GM19372 (cell line): Measurements from ENCODE around the gene ARHGAP26.

Source experiments
- ATAC-seq: cut with Tn5 transposase; IDR thresholded peaks from one replicate; pipeline ENCODE4 v1.9.1; 2021; ENCODE audit warnings: mild to moderate bottlenecking, low read depth, moderate library complexity; ENCODE audit not compliant: unreplicated experiment

ARHGAP26 gene

DNA sequence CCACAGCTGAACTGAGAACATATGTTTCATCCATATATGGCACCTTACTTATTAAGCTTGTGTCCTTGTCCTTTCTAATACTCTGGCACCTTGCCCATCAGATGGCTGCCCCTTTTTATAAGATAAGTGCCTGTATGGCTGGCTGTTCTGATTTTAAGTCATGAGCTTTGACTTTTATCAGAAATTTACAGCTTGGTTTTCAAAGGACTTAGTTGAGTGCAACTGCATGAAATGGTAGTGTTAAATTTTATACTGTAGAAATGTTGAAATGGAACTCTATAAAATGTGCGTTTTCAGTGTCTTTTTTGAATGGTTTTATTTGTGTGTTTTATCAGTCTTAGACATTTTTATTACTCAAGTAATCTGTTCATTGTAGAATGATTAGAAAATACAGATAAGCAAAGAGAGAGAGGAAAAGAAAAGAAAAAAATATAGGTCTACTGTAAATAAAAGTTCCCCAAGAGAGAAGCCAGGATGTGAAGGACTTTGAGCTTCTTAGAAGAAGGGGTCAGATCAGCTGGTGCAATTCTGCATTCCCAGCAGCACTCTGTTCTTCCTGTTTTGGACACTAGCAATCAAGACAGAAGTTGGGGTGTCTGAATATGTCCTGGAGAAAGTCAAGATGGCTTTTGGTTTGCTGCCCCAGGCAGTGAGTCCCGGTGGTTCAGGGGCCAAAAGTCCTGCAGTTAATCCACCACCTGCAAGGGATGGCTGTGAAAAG lies 38.9 kb downstream of the ARHGAP26 start:
- no peak for ATAC-seq

DNA sequence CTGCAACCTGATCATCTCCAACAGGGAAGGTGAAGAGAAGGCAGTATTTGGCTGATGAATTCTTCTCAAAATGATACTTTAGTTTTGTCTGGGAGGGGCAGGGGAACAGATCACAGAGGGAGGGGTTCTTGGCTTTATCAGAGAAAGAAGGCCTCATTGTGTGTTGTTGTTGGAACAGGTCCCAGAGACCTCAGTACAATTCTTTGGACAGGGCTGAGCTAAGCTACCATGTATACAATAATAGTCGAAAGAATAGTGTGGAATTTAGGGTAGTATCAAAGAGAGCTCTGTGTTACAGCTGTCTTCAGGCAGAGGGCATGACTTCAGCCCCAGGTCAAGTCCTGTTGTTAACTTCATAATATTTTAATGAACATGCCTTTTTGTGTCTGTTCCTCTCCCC lies 39.9 kb downstream of the ARHGAP26 start:
- ATAC-seq: no peak

DNA sequence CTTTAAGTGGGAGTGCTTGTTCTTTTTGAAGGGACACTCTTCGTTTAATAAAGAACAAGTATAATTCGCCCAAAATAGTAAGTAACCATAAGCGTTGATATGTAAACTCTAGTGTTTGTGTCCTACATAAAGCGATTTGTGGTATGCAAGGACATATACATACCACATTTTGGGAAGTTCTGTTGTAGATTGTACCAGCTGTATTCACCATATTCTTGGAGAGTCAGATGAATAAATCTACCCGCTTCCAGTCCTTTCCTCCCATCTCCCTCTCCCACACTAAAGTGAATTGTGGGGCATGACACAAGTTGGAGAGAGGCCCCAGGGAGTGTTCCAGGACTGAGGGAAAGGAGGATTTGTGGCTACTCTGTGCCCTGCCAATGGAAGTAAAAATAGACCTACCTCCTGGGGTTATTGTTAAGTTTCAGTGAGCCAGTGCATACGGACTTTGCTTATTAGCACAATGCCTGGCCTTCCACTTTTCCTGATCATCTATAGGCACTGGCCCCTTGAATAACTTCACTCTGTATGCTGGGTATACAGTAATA lies 40.6 kb downstream of the ARHGAP26 start:
- no peak for ATAC-seq

DNA sequence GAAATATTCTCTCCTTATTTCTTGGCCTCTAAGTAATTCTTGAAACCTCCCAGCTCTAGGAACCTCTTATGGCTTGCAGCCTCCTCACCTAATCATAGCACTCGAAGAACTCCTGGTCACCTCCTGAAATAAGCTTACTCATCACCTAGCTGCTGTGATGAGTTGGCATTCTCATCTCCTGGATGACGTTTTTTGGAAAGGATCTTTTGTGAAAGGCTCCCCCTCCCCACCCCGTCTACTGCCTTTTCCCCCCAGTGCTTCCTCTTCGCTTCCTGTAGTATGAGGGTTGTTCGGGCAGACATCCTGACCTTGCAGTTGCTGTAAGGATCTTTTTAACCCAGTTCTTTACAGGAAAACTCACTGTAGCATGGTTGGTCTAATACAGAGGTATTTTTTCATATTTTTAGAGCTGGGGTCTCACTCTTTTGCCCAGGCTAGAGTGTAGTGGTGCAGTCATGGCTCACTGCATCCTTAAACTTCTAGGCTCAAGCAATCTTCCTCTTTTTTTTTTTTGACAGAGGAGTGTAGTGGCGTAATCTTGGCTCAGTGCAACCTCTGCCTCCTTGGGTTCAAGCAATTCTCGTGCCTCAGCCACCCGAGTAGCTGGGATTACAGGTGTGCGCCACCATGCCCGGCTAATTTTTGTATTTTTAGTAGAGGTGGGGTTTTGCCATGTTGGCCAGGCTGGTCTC lies 41.8 kb downstream of the ARHGAP26 start:
- no peak for ATAC-seq

DNA sequence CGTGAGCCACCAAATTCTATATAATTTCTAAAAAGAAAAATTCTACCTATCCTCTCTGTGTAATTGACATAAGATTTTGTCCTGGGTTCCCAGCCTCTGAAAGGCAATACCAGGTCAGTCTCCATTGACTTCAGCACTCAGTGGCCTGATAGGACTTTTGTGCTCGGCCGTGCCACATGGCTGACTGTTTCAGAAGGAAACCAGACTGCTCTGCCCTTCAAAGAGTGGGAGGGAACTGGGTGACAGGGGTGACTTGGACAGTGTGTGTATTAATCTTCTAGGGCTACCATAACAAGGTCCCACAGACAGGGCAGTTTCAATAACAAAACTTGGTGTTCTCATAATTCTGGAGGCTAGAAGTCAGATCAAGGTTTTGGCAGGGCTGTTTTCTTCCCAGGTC lies 43.0 kb downstream of the ARHGAP26 start:
- no peak for ATAC-seq

DNA sequence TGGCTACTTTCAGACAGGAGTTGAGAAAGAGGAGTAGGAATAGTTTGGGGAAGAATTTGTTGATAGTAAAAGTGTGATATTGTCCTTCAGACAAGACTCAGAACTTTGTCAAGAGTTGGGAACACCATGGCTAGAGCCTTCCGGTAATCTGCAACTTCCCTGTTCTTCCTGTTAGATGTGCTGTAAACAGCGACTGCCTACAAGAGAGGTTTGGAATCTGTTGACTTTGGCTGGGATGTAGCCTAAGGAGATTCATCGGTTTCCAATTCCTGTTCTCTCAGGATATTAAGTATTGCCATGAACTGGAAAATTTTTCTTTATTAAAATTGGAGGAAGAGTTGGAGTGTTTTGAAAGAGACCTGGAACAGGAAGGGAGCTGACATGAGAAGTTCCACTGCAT lies 43.9 kb downstream of the ARHGAP26 start:
- no peak for ATAC-seq

DNA sequence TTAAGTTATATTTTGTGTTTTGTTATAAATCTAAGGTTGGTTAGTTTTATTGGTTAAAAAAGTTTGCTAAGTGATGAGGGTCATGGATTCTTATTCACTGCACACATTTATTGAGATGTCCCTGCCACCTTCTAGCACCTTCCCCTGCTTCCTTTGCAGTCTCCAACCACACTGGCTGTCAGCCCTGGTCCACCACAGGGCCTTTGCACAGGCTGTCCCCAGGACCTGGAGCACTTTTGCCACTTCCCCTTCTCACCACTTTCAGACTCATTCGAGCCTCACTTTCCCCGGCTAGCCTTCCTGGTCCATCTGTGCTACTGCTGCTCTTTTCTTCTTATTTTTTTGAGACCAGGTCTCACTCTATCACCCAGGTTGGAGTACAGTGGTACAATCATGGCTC lies 45.3 kb downstream of the ARHGAP26 start:
- no peak for ATAC-seq

DNA sequence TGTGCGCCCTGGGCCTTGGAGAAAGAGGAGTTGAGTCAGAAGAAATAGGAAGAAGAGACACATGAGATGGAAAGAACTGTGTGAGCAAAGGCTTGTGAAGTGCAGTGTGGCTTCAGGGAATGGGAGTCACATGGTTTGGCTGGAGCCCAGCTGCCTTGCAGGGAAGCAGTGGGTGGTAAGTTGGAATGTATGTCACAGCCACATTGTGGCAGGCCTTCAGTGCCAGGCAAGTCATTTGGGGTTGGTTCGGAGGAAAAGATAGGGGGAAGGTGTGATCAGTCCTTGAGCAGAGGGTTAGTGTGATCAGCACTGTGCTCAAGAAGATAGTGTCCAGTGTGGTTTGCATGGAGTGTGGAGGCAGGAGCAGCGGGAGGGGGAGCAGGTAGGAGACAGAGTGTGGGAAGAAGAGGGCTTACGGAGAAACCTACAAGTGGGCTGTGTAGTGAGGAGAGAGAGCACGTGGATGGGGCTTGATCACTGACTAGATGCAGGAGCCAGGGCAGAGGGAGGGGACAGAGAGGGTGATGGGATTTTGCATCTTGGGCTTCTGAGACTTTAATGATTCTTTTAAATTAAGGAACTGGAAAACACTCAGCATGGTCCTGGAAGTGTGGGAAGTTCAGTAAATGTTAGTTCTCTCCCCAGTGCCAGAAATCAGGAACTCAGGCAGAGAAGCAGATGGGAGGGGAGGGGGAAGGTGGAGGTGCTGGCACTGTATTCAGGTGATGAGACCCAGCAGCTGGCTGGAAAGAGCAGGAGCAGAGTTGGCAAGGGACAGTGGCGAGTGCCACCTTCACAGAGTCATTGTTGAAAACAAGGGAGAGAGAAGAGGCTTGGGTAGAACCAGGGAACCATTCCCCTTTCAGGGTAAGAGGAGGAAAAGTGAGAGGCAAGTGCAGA lies 46.6 kb downstream of the ARHGAP26 start:
- no peak for ATAC-seq

DNA sequence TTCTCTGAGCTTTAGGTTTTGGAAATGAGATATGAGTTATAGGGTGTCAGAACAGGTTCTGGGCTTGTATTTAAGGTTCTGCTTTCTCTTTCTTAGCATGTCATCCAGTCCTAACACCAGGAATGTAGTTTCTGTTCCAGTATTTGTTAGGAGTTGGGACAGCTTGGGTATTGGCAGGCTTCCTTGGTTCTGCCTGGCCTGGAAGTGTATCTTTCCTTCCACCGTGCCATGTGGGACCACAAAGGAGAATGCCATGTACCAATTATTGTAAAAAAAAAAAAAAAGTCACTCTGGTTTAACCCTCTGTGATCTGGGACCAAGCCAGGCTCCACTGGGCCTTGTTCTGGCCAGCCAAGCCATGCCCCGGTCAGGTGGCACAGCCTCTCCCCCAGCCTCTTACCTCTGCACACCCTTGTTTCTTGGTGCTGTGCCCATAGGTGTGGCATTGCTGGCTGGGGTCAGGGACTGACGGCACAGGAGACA lies 47.8 kb downstream of the ARHGAP26 start:
- no peak for ATAC-seq

DNA sequence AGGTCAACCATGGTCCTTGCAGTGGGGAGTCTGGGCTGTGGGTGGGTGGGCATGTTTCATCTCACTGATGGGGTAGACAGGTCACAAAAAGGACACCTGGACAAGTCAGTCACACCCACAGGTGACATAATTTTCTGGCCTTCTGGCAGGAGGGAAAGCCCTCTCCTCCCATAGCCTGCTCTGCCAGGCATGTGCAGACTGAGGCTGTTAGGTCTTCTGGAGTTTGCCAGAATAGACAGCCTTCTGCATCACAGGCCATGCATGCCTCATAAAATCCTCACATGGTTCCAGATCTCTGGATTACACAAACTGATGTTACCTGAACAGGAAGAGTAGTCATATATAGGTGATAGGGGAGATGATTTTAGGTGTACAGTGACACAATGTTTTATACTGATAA lies 49.1 kb downstream of the ARHGAP26 start:
- ATAC-seq: no peak

DNA sequence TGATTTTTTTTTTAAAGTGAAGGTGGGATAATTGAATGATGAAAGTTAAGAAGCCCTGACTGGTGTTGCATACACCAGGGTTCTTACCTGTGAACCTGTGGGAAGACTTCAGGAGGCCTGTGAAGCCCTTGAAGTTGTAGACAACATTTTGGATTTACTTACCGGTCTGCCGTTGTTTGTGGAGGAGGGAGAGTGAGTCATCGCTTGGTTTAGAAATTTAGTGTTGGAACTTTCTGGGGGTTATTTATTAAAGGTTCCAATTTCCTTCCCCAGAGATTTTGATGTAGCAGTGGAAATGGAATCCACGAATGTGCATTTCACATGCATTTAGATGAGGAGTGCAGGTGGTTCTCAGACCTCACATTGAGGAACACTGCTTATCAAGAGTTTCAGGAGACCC lies 49.6 kb downstream of the ARHGAP26 start:
- ATAC-seq: no peak

DNA sequence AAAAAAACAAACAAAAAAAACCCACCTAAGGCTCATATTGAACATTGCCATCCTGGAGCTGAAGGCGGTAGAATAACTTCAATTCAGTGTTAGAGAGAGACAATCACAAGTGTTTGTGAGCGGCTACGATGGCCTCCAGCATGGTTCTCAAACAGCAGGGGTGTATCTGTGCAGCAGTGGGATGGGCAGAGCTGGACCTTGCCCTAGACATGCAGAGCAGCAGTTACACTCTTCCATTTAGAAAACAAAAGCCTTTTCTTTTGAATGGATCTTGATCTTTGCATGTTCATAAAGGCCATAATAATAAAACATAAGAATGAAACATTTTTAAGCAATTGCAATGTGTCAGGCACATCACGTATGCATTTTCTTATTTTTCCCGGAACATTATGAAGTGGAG lies 50.3 kb downstream of the ARHGAP26 start:
- ATAC-seq: no peak

DNA sequence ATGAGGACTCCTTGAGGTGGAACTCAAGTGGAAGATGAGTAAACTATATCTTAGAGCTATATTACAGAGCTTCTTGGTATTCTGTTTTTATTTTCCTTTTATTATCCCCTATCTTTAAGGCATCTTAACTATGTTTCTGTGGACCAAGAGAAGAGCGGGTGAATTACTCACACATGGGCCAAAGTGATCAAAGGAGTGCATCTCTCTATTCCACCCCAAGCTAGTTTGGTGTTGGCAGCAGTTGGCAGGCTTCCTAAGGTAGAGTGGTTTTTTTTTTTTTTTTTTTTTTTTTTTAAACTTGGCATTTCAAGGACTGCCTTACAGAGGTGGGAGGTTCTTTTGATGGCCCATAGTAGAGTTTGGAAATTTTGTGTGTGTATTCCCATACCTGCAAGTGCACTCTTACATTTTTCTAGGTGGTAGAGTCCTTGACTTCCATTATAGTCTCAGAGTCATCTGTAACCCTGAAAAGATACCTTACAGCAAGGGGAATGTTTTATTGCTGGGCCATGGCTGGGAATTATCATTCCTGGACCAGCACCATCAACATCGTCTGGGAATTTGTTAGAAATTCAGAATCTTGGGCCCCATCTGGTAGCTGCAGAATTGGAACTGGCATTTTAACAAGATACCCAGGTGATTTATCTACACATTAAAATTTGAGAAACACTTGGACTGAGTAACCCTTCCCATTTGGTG lies 51.0 kb downstream of the ARHGAP26 start:
- ATAC-seq: no peak

DNA sequence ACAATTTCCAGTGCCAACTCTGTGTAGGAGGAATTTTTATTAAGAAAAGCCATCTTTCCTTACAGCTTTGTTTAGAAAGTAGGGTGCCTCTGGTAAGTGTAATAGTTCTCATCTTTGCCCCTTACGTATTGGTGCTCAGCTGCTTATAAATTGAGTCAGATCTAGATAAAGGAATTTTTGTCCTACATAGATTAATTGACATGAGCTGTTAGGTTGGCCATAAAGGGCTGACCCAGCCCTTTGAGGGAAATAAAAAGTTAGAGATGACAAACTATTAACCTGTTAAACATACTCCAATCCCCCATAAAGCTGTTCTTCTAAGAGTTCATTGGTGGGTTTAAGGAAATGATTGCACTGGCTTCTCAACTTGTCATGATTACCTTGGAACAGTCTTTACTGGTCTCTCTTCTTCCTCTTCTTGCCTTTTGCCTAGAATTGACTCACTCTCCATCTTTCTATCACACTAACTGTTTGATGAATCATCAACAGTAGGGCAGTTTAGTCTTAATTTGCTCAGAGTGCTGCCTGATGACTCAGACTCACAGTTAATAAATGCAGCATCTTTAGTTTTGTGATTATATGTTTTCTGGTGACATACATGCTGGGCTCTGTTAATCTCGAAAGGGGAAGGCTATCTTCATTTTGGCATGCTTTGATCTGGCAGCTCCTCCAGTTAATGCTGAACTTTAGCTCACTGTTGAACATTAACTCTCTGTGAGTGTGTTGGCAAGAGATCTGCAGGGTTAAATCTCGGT lies 51.7 kb downstream of the ARHGAP26 start:
- ATAC-seq: no peak

DNA sequence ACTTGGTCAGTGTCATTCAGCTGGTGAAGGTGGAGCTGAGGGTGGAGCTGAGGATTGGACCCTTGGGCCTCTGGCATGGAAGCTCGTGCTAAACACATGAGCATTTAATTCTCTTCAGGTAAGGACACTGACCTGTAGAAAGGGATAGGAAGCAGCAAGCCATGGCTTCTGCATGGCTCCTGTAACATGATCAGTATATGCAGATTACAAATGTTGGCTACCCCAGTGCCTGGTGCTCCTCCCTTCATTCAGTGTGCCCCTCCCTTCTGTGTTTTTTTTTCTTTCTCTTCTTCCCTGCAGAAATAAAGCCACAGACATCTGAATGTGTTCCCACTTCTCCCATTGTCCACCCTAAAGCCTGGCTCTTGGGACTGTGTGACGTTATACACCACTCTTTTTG lies 52.9 kb downstream of the ARHGAP26 start:
- ATAC-seq: no peak

DNA sequence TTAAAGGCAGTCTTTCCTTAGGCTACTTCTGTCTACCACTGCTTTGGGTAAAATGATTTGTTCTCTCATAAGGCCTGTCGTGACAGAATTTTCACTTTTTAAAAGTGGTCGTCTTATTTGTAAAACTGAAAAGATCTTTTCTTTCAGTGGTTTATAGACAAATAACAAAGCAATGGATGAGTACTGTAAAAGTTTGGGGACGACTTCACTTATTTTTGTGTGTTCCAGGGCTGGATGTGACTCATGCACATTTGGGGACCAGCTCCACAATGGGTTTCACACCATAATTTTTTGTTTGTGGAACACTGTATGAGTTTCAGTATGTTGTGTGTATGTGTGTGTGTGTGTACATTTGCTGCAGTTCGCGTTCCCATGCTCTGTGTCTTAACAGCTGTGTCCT lies 53.6 kb downstream of the ARHGAP26 start:
- ATAC-seq: no peak

DNA sequence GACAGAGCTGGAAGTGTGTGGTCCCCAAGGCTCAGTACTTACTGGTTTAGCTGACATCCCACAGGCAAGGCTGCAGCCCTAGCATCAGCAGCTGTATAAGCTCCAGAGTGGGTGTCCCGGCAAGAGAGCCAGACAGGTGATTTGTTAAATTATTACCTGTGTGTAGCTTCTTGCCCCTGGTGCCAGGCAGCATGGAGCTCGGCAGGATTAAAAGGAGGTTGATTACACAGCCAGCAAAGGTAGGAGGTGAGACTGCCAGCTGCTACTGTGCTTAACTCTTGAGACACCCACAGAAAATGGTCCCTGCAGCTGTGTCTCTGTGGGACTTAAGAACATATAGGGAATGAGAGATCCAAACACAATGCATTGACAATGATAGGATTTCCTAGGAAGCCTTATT lies 54.2 kb downstream of the ARHGAP26 start:
- ATAC-seq: no peak

DNA sequence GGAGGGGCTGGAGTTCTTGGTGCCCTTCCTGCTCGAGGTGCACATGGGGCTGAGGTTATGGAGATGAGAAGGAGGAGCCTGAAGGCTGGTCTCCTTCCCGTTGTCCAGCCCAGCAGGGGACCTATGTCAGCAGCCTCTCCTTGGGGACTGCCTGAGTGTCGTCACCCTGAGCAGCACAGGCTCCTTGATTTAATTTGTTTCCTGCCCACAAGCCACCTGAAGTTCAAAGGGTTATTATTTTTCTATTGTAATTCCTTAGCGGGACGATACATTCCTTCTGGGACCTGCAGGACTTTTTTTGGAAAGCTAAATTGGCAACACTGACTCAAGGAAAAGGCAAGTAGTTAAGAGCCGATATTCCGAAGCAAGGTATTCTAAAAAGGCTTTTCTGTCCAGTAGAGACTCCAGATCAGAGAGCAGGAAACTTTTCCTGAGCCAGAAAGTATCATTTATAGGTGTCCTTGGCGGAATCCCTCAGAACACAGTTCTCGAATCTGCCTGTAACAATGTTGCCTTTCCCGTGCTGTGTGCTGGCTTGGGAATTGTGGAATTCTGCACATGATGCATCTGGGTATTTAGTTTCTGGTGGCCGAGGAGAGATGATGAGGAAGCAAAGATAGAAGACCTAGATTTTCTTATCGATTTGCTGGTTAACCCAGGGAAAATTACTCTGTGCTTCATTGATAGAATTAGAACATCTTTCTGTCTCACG lies 55.4 kb downstream of the ARHGAP26 start:
- ATAC-seq: no peak

DNA sequence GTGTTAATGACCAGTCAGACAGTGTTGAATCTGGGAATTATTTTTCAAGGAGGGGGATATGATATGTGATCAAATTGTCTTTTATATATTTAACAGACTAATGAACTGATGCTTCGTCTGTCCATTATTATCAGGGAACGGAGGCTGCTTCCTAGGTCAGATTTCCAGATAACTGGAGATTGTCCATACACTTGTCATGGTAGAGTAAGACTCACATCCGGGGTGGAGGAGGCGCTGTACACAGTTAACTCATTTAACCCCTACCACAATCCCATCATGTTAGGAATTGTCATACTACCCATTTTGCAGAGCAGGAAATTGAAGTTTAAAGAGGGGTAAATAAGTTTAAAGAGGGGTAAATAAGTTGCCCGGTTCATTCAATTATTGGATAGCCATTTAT lies 55.9 kb downstream of the ARHGAP26 start:
- ATAC-seq: no peak
